Measurements from ENCODE around the gene ARHGAP22.

ARHGAP22 gene

GRCh38 chr10:48550071-48550691, 54.7 kb downstream of the ARHGAP22 start:
- DNase-seq: no peak
- Histone ChIP-seq H3K9me3 (replicated peaks; ENCODE audit: insufficient read depth, low read length) (no peaks in the 10 kb centered on the region), H3K27ac (ENCODE audit: low read length) (no peak overlapping the region), H4K20me1 (ENCODE audit: insufficient read depth, low read length) (no peaks in the 10 kb centered on the region), H2AFZ (ENCODE audit: low read length) (no peak overlapping the region), H3K4me2 (ENCODE audit: low read depth, low read length) (no peak overlapping the region), H3K27me3 (replicated peaks; ENCODE audit: insufficient read depth, low read length) (no peaks in the 10 kb centered on the region), H3F3A (ENCODE audit: insufficient read depth, low read length) (no peaks in the 10 kb centered on the region), H3K79me2 (ENCODE audit: low read length) (no peaks in the 10 kb centered on the region), H3K4me1 (ENCODE audit: low read length) (0 out of 2 replicates have a peak, but pooled peaks cover 8% of the 10 kb centered on the region), H3K9me2 (replicated peaks; ENCODE audit: insufficient read depth, low read length) (no peaks in the 10 kb centered on the region), H3K9ac (ENCODE audit: low read length) (no peak overlapping the region), H3K36me3 (replicated peaks; ENCODE audit: insufficient read depth, low read length) (no peaks in the 10 kb centered on the region), H3K4me3 (ENCODE audit: low read length) (no peak overlapping the region)
- TF ChIP-seq EZH2 (optimal IDR thresholded peaks at IDR 0.05; ENCODE audit: low read depth, low read length) (no peak), EZH2phosphoT487 (IDR thresholded peaks at IDR 0.05; ENCODE audit: low read length) (no peak)

- no peaks in the 10 kb centered on the region for H3K9me3 ChIP-seq (replicated peaks; ENCODE audit: insufficient read depth, low read length)
- no peak overlapping the region for H2AFZ ChIP-seq (ENCODE audit: low read length)
- H3K27me3 ChIP-seq (replicated peaks; ENCODE audit: insufficient read depth, low read length): no peaks in the 10 kb centered on the region
- H3K27ac ChIP-seq (ENCODE audit: low read length): no peak overlapping the region
- H3F3A ChIP-seq (ENCODE audit: insufficient read depth, low read length): no peaks in the 10 kb centered on the region
- H4K20me1 ChIP-seq (ENCODE audit: insufficient read depth, low read length): no peaks in the 10 kb centered on the region
- H3K4me2 ChIP-seq (ENCODE audit: low read depth, low read length): no peak overlapping the region
- no peak overlapping the region for H3K9ac ChIP-seq (ENCODE audit: low read length)
- no peak for TF ChIP-seq EZH2 (optimal IDR thresholded peaks at IDR 0.05; ENCODE audit: low read depth, low read length)
- no peak for TF ChIP-seq EZH2phosphoT487 (IDR thresholded peaks at IDR 0.05; ENCODE audit: low read length)
- no peak for TF ChIP-seq CTCF (IDR thresholded peaks at IDR 0.05; ENCODE audit: low read length)
- no peaks in the 10 kb centered on the region for H3K36me3 ChIP-seq (replicated peaks; ENCODE audit: insufficient read depth, low read length)
- H3K79me2 ChIP-seq (ENCODE audit: low read length): no peaks in the 10 kb centered on the region
- DNase-seq: no peak
- H3K4me3 ChIP-seq (ENCODE audit: low read length): no peak overlapping the region
- 0 out of 2 replicates have a peak, but pooled peaks cover 8% of the 10 kb centered on the region for H3K4me1 ChIP-seq (ENCODE audit: low read length)
- H3K9me2 ChIP-seq (replicated peaks; ENCODE audit: insufficient read depth, low read length): no peaks in the 10 kb centered on the region
Observed at GRCh38 chr10:48549236-48549635, 55.6 kb downstream of the ARHGAP22 start.

- Histone ChIP-seq H3K9me2 (replicated peaks; ENCODE audit: insufficient read depth, low read length) (no peaks in the 10 kb centered on the region), H3F3A (ENCODE audit: insufficient read depth, low read length) (no peaks in the 10 kb centered on the region), H4K20me1 (ENCODE audit: insufficient read depth, low read length) (no peaks in the 10 kb centered on the region), H3K9me3 (replicated peaks; ENCODE audit: insufficient read depth, low read length) (no peaks in the 10 kb centered on the region), H3K79me2 (ENCODE audit: low read length) (no peaks in the 10 kb centered on the region), H3K36me3 (replicated peaks; ENCODE audit: insufficient read depth, low read length) (no peaks in the 10 kb centered on the region), H3K27me3 (replicated peaks; ENCODE audit: insufficient read depth, low read length) (no peaks in the 10 kb centered on the region), H3K4me3 (ENCODE audit: low read length) (no peak overlapping the region), H3K27ac (ENCODE audit: low read length) (no peak overlapping the region), H2AFZ (ENCODE audit: low read length) (no peak overlapping the region), H3K4me2 (ENCODE audit: low read depth, low read length) (no peak overlapping the region), H3K4me1 (ENCODE audit: low read length) (0 out of 2 replicates have a peak, but pooled peaks cover 8% of the 10 kb centered on the region), H3K9ac (ENCODE audit: low read length) (no peak overlapping the region)
- no peak for TF ChIP-seq EZH2phosphoT487 (IDR thresholded peaks at IDR 0.05; ENCODE audit: low read length)
- TF ChIP-seq CTCF (IDR thresholded peaks at IDR 0.05; ENCODE audit: low read length): no peak
- no peak for TF ChIP-seq EZH2 (optimal IDR thresholded peaks at IDR 0.05; ENCODE audit: low read depth, low read length)
- DNase-seq: no peak
Observed at GRCh38 chr10:48548531-48549135, 56.2 kb downstream of the ARHGAP22 start.

GRCh38 chr10:48547981-48548380, 56.9 kb downstream of the ARHGAP22 start:
- no peak for DNase-seq
- Histone ChIP-seq H3K79me2 (ENCODE audit: low read length) (no peaks in the 10 kb centered on the region), H3K27me3 (replicated peaks; ENCODE audit: insufficient read depth, low read length) (no peaks in the 10 kb centered on the region), H2AFZ (ENCODE audit: low read length) (no peak overlapping the region), H3K9me2 (replicated peaks; ENCODE audit: insufficient read depth, low read length) (no peaks in the 10 kb centered on the region), H3K4me1 (ENCODE audit: low read length) (0 out of 2 replicates have a peak, but pooled peaks cover 8% of the 10 kb centered on the region), H3K4me3 (ENCODE audit: low read length) (no peak overlapping the region), H3K27ac (ENCODE audit: low read length) (no peak overlapping the region), H3F3A (ENCODE audit: insufficient read depth, low read length) (no peaks in the 10 kb centered on the region), H4K20me1 (ENCODE audit: insufficient read depth, low read length) (no peaks in the 10 kb centered on the region), H3K9me3 (replicated peaks; ENCODE audit: insufficient read depth, low read length) (no peaks in the 10 kb centered on the region), H3K36me3 (replicated peaks; ENCODE audit: insufficient read depth, low read length) (no peaks in the 10 kb centered on the region), H3K4me2 (ENCODE audit: low read depth, low read length) (no peak overlapping the region), H3K9ac (ENCODE audit: low read length) (no peak overlapping the region)
- TF ChIP-seq EZH2 (optimal IDR thresholded peaks at IDR 0.05; ENCODE audit: low read depth, low read length) (no peak), CTCF (IDR thresholded peaks at IDR 0.05; ENCODE audit: low read length) (no peak), EZH2phosphoT487 (IDR thresholded peaks at IDR 0.05; ENCODE audit: low read length) (no peak)

All from MM.1S (cell line).